ENCODE results near the gene KCNF1.
"Not testable (repeated sequence)": the region's sequence is repeated elsewhere in the genome, so short reads cannot be mapped to it uniquely, and the experiment has no call there.

KCNF1 gene

DNA sequence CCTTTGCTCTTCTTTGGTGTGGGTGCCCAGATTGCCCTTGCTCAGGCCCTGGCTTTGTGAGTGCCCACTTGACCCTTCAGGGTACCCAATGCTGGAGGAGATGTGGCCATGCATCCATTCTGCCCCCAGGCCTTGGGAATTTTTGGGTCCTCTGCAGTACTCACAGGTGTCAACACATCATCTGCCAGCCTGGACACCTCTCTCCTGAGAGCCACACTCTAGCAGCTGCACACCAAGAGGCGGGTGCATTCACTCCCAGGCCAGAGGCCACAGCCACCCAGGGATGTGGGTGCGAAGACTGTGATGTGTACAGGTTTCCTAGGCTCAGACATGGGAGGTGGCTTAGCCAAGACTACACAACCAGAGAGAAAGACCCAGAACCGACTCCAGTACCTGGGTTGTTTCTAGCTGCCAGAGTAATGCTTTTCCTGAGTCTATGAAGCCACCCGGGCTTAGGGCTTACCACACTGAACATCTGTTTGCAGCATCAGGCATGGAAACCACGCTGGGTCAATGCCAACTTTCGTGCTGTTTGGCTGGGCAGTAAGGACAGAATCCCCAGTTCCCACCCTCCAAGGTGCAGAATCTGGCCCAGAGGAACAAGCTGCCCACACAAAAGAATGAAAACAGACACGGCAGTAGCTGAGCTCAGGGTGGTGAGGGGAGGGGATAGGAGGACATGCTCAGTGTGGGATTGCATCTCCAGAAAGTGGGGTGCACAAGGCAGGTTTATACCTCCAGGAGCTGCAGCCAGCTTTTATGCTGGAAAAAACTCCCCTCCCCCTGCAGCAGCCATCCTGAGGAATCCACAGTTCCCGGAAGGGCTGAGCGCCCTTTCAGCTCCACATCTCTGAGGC lies 40.1 kb downstream of the KCNF1 start:
- Histone ChIP-seq H3K4me1 (ENCODE audit: insufficient read depth, low read length) (no peaks in the 10 kb centered on the region), H3K9me3 (ENCODE audit: low read length) (peaks cover 7% of the 10 kb centered on the region), H3K4me3 (ENCODE audit: low read length) (no peak overlapping the region), H3K27me3 (ENCODE audit: insufficient read depth, low read length) (no peaks in the 10 kb centered on the region), H3K36me3 (ENCODE audit: insufficient read depth, low read length) (no peaks in the 10 kb centered on the region), H2AFZ (ENCODE audit: low read depth, low read length) (no peak overlapping the region)

DNA sequence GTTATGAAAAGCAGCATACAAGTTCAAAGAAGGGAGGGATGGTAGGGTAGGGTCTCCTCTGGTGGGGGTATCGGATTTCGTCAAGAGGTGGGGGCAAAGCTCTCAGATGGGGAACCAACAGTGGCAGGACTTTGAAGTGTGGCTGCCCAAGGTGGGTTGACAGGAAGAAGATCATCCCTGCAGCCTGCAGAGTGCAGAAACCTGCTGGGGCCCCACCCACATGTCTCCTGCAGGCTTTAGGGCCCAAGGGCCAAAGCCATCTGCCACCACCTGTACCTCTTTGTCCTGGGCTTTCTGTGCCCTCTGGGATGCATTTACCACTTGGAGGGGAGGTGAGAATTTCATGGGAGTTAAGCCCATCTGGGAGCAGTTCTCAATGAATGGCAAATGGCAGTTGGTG lies 42.7 kb downstream of the KCNF1 start:
- Histone ChIP-seq H3K4me1 (ENCODE audit: insufficient read depth, low read length) (no peaks in the 10 kb centered on the region), H2AFZ (ENCODE audit: low read depth, low read length) (no peak overlapping the region), H3K27me3 (ENCODE audit: insufficient read depth, low read length) (no peaks in the 10 kb centered on the region), H3K36me3 (ENCODE audit: insufficient read depth, low read length) (no peaks in the 10 kb centered on the region), H3K4me3 (ENCODE audit: low read length) (no peak overlapping the region), H3K9me3 (ENCODE audit: low read length) (peaks cover 5% of the 10 kb centered on the region)

DNA sequence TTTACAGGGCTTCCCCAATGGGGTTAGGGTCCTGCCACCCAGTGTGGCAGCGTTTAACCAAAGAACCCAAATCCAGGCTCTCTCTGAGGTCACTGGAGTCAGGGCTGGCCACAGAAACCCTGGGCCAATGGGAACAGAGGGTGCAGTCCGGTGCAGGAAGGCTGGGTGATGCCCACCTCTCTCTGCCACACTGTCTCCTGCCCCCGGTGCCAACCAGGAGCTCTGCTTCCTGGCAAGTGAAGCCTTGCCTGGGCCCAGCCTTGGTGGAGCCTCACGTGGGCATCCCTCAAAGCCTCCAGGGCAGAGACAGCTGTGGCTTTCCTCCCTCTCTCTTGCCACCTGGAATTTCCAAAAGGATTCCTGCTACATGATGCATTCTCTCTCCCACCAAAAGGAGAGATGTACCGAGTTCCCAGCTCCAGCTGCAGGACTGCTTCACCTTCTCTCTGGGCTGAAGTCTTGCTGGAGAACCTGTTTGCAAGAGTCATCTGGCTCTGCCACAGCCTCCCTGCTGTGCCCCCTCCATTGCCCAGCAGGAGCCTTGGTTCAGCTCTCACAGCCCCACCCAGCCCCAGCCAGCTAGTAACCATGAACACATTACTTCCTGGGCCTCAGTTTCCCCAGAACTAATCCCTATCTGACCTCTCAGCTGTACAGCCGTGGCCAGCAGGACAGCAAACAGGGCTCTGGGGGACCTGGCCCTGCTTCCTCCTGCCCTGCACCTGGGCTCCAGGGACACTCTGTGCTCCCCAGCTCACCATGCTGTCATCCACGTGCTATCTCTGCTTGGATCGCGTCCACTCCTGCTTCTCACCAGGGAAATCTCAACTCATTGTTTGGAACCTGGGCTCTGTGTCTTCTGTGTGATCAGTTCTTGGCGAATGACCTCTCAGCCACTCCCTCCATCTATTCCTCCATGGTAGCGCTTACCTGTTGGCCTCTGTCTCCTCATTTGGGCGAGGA lies 43.4 kb downstream of the KCNF1 start:
- no peaks in the 10 kb centered on the region for H3K27me3 ChIP-seq (ENCODE audit: insufficient read depth, low read length)
- H3K36me3 ChIP-seq (ENCODE audit: insufficient read depth, low read length), result no peaks in the 10 kb centered on the region
- no peak overlapping the region for H2AFZ ChIP-seq (ENCODE audit: low read depth, low read length)
- no peak overlapping the region for H3K4me3 ChIP-seq (ENCODE audit: low read length)
- H3K9me3 ChIP-seq (ENCODE audit: low read length), result peaks cover 1% of the 10 kb centered on the region
- H3K4me1 ChIP-seq (ENCODE audit: insufficient read depth, low read length), result no peaks in the 10 kb centered on the region

DNA sequence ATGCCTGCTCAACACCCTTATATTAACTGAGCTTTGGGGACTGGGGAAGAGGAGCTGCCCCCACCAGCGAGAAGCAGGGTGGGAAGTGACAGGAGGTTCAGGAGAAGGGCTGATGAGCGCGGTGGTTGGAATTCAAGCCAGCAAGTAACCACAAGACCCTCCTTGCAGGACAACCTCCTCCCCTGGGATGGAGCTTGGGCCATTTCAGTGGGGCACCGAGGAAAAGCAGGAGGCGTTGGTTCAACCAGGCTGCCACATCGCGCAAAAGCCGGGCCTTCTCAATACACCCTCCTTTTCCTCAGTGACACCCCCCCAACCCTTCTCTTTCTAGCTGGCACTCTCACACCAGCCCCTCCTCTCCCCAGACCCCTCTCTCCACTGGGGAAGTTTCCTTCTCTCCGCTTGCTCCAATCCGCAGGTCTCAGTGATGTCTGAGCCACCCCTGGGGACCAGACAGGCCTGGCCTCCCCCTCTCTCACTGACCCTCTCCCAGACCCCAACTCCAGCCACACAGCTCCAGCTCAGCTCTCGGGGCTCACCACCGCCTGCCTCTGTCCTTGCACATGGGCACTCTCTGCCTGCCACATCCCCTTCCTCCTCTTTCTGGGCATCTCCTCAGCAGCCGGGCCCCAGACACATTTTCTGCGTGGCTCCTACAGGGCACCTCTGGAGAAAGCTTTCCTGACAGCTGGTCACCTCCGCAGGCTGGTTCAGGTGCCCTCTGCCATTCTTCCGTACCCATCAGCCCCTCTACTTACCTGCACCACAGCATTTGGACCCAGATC lies 44.5 kb downstream of the KCNF1 start:
- Histone ChIP-seq H2AFZ (ENCODE audit: low read depth, low read length) (no peak overlapping the region), H3K4me1 (ENCODE audit: insufficient read depth, low read length) (no peaks in the 10 kb centered on the region), H3K36me3 (ENCODE audit: insufficient read depth, low read length) (no peaks in the 10 kb centered on the region), H3K27me3 (ENCODE audit: insufficient read depth, low read length) (no peaks in the 10 kb centered on the region), H3K4me3 (ENCODE audit: low read length) (no peak overlapping the region), H3K9me3 (ENCODE audit: low read length) (no peaks in the 10 kb centered on the region)

DNA sequence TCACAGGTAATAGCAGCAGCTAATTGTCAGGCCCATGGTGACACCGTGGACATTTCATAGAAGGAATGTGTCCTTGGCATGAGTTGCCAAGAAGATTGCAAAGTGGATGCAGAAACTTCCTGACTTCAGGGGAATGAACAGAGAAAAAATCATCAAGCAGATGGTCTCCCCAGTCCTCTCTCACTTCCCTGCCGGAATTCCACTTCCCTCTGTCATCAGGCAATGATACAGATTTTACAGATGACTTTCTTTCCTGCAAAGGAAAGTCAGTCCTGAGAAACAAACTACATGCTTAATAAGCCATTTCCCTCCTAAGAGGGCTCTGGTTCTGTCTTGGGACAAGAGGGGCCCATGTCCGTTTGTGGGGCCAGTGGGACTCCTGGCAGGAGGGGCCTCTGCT lies 45.7 kb downstream of the KCNF1 start:
- Histone ChIP-seq H3K4me3 (ENCODE audit: low read length) (no peak overlapping the region), H2AFZ (ENCODE audit: low read depth, low read length) (no peak overlapping the region), H3K9me3 (ENCODE audit: low read length) (no peaks in the 10 kb centered on the region), H3K27me3 (ENCODE audit: insufficient read depth, low read length) (no peaks in the 10 kb centered on the region), H3K36me3 (ENCODE audit: insufficient read depth, low read length) (no peaks in the 10 kb centered on the region), H3K4me1 (ENCODE audit: insufficient read depth, low read length) (no peaks in the 10 kb centered on the region)

DNA sequence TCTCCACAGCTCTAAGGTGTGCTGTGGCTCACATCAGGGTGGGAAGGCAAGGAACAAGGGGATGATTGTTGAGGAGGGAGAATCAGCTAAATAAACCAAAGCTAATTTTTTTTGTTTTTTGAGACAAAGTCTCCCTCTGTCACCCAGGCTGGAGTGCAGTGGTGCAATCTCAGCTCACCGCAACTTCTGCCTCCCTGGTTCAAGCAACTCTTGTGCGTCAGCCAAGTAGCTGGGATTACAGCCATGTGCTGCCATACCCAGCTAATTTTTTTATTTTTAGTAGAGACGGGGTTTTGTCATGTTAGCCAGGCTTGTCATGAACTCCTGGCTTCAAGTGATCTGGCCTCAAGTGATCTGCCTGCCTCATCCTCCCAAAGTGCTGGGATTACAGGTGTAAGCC lies 46.7 kb downstream of the KCNF1 start:
- not testable (repeated sequence) for H2AFZ ChIP-seq (ENCODE audit: low read depth, low read length); H3K9me3 ChIP-seq (ENCODE audit: low read length); H3K4me1 ChIP-seq (ENCODE audit: insufficient read depth, low read length); H3K36me3 ChIP-seq (ENCODE audit: insufficient read depth, low read length); H3K4me3 ChIP-seq (ENCODE audit: low read length); H3K27me3 ChIP-seq (ENCODE audit: insufficient read depth, low read length)

DNA sequence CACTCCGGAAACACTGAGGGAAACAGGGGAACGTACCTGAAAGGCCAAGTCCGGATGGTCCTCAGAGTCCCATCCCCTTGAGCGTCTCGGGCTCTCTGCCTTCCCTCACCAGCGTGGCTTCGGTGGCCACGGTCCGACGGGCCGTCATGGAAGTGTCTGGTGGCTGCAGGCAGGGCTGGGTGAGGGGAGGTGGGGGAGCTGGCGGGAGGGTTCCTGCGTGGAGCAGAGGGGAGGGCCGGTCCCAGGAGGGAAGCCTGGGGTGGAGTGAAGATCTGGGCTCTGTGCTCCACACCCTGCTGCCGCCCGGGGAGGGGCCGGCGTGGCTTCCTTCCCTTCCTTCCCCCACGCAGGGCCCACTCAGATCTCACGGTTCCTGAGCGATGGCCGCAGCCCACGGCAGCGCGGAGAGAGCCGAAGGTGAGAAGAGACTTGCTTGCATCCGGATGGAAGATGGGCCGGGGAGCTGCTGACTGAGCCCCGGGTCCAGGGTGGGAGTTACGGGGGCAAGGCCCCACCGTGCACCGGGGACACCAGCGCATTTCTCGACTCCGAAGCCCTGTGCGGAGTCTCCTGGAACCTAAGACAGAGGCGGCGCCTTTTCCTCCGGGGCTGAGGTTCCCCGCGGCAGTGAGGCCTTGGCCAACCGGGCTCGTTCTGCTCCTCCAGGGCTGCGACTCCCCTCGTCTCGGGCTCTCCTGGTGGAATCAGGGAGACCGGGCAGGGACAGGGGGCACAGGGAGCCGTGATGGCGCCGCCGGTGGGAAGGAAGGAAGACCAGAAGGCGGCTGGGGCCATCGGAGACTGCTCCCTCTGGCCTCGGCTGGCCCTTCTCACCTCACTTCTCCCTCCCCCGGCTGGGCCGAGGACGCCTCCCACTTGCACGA lies 49.1 kb downstream of the KCNF1 start:
- H3K36me3 ChIP-seq (ENCODE audit: insufficient read depth, low read length), result no peaks in the 10 kb centered on the region
- H3K4me1 ChIP-seq (ENCODE audit: insufficient read depth, low read length), result no peaks in the 10 kb centered on the region
- H3K9me3 ChIP-seq (ENCODE audit: low read length), result no peaks in the 10 kb centered on the region
- no peak overlapping the region for H3K4me3 ChIP-seq (ENCODE audit: low read length)
- H2AFZ ChIP-seq (ENCODE audit: low read depth, low read length), result no peak overlapping the region
- H3K27me3 ChIP-seq (ENCODE audit: insufficient read depth, low read length), result no peaks in the 10 kb centered on the region

DNA sequence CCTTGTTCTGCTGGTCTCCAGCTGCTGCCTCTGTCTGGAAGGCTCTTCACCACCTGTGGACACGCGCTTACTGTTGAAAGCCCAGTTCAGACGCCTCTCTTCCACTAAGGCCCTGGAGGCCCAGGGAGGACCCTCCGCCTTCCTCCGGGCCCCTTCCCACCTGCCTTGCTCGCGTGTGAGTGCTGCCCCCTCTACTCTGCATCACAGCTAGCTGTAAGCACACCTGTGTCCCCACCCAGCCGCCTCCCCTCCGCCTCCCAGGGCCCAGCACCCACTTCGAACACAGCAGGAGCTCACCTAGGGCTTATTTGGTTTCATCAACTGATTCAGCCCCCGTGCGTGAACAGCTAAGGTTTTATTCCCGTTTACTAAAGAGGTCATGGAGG lies 49.7 kb downstream of the KCNF1 start:
- no peaks in the 10 kb centered on the region for H3K27me3 ChIP-seq (ENCODE audit: insufficient read depth, low read length)
- no peaks in the 10 kb centered on the region for H3K4me1 ChIP-seq (ENCODE audit: insufficient read depth, low read length)
- no peak overlapping the region for H2AFZ ChIP-seq (ENCODE audit: low read depth, low read length)
- no peak overlapping the region for H3K4me3 ChIP-seq (ENCODE audit: low read length)
- H3K9me3 ChIP-seq (ENCODE audit: low read length), result no peaks in the 10 kb centered on the region
- H3K36me3 ChIP-seq (ENCODE audit: insufficient read depth, low read length), result no peaks in the 10 kb centered on the region

DNA sequence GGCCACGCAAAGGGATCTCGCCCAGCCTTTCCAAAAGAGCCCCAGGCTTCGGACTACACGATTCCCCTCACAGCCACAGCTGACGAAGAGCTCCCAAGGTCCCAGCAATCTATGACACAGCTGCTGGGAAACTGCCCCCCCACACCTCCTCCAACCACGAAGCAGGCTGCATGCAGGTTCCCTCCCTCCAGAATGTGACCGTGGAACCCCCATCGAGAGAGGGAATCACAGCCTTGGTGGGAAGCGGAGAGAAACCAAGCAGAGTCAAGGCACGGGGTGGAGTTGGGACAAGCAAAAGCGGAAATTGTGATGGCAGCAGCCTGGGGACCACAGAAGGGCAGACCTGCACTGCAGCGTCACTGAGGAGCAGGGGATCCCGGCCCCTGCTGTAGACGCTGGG lies 50.3 kb downstream of the KCNF1 start:
- H3K4me1 ChIP-seq (ENCODE audit: insufficient read depth, low read length), result no peaks in the 10 kb centered on the region
- no peaks in the 10 kb centered on the region for H3K36me3 ChIP-seq (ENCODE audit: insufficient read depth, low read length)
- H3K9me3 ChIP-seq (ENCODE audit: low read length), result no peaks in the 10 kb centered on the region
- H3K27me3 ChIP-seq (ENCODE audit: insufficient read depth, low read length), result no peaks in the 10 kb centered on the region
- H2AFZ ChIP-seq (ENCODE audit: low read depth, low read length), result no peak overlapping the region
- H3K4me3 ChIP-seq (ENCODE audit: low read length), result no peak overlapping the region

DNA sequence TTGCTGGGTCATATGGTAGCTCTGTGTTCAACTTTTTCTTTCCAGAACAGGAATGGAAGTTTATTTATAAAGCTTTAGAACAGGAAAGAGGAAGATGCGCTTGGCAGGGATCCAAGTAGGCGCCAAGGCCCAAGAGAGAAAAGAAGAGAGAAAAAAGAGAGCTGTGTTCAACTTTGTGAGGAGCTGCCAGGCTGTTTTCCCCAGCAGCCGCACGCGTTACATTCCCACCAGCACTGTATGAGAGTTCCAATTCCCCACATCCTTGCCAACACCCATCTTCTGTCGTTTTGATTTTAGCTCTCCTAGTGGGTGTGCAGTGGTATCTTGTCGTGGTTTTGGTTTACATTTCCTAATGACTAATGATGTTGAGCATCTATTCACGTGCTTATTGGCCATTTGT lies 51.4 kb downstream of the KCNF1 start:
- Histone ChIP-seq H3K4me1 (ENCODE audit: insufficient read depth, low read length) (no peaks in the 10 kb centered on the region), H3K4me3 (ENCODE audit: low read length) (no peak overlapping the region), H3K36me3 (ENCODE audit: insufficient read depth, low read length) (no peaks in the 10 kb centered on the region), H2AFZ (ENCODE audit: low read depth, low read length) (no peak overlapping the region), H3K9me3 (ENCODE audit: low read length) (no peaks in the 10 kb centered on the region), H3K27me3 (ENCODE audit: insufficient read depth, low read length) (no peaks in the 10 kb centered on the region)
